ENCODE measurements around the gene AMD1.

AMD1 gene

DNA sequence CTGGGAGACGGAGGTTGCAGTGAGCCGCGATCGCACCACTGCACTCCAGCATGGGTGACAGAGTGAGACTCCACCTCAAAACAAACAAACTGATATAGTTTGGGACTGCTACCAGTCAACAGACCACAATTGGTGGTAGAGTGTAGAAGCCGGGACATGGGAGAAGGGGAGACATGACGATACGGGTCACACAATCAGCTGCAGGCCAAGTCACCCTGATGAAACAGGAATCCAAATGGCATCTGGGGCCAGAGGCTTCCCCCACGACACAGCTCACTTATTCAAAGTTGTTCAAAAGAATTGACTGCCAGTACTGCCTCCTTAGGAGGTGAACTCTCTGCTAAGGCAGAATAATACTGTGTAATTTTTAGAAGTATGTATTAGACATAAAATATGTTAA, 27.5 kb downstream of the AMD1 start:
- TF ChIP-seq POLR2AphosphoS5 (IDR thresholded peaks at IDR 0.05; ENCODE audit: low read depth, low read length) (peak; percentile 43; the same call in 1 of the 2 replicates), FOXP2 (optimal IDR thresholded peaks at IDR 0.05; ENCODE audit: borderline replicate concordance, extremely low read depth, extremely low read length, insufficient read depth) (no peak), SIN3A (IDR thresholded peaks at IDR 0.05; ENCODE audit: borderline replicate concordance, insufficient read depth, low read length) (no peak), TAF1 (IDR thresholded peaks at IDR 0.05; ENCODE audit: borderline replicate concordance, insufficient read depth, low read length) (no peak)
- TF ChIP-seq, protein P1, sequence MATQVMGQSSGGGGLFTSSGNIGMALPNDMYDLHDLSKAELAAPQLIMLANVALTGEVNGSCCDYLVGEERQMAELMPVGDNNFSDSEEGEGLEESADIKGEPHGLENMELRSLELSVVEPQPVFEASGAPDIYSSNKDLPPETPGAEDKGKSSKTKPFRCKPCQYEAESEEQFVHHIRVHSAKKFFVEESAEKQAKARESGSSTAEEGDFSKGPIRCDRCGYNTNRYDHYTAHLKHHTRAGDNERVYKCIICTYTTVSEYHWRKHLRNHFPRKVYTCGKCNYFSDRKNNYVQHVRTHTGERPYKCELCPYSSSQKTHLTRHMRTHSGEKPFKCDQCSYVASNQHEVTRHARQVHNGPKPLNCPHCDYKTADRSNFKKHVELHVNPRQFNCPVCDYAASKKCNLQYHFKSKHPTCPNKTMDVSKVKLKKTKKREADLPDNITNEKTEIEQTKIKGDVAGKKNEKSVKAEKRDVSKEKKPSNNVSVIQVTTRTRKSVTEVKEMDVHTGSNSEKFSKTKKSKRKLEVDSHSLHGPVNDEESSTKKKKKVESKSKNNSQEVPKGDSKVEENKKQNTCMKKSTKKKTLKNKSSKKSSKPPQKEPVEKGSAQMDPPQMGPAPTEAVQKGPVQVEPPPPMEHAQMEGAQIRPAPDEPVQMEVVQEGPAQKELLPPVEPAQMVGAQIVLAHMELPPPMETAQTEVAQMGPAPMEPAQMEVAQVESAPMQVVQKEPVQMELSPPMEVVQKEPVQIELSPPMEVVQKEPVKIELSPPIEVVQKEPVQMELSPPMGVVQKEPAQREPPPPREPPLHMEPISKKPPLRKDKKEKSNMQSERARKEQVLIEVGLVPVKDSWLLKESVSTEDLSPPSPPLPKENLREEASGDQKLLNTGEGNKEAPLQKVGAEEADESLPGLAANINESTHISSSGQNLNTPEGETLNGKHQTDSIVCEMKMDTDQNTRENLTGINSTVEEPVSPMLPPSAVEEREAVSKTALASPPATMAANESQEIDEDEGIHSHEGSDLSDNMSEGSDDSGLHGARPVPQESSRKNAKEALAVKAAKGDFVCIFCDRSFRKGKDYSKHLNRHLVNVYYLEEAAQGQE (IDR thresholded peaks at IDR 0.05; ENCODE audit: insufficient read depth in 1 of 2, low read depth in 2 of 2, low read length in 2 of 2) = no peak

DNA sequence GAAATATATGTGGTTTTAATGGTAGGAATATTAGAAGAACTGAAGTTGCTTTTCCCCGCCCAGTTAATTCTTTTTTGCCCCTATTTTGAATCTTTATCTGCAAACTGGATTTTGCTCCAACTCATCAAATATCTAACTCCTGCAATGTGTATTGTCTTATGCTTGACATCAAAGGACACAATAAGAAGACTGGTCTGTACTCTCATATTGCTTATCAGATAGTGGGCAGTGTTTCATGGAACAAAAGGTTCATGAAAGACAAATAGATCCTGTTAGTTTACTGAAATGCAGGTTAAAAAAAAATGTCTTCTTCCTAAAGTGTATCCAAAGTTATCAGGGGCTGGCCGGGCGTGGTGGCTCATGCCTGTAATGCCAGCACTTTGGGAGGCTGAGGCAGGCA, 56.2 kb downstream of the AMD1 start:
- no peak for TF ChIP-seq POLR2AphosphoS5 (IDR thresholded peaks at IDR 0.05; ENCODE audit: low read depth, low read length)
- no peak for TF ChIP-seq TAF1 (IDR thresholded peaks at IDR 0.05; ENCODE audit: borderline replicate concordance, insufficient read depth, low read length)
- TF ChIP-seq SIN3A (IDR thresholded peaks at IDR 0.05; ENCODE audit: borderline replicate concordance, insufficient read depth, low read length) = no peak
- TF ChIP-seq FOXP2 (optimal IDR thresholded peaks at IDR 0.05; ENCODE audit: borderline replicate concordance, extremely low read depth, extremely low read length, insufficient read depth) = no peak
- TF ChIP-seq, protein P1 (IDR thresholded peaks at IDR 0.05; ENCODE audit: insufficient read depth in 1 of 2, low read depth in 2 of 2, low read length in 2 of 2) = no peak

DNA sequence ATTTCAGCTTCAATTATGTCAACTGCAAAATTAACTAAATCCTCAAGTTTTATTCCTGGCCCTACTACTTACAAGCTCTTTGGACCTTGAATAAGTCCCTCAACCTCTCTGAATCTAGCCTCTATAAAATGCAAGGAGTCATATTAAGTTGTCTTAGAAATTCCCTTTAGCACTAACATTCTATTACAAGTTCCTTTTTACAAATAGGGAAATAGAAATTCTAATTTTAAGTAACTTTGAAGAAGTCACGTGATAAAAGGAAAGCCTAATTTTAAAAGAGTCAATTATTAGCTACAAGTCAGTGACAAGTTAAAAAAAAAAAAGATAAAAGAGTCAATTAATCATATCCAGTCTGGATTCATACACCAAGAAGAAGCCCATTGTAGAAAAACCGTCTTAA, 59.3 kb downstream of the AMD1 start:
- TF ChIP-seq, protein P1 (IDR thresholded peaks at IDR 0.05; ENCODE audit: insufficient read depth in 1 of 2, low read depth in 2 of 2, low read length in 2 of 2) = no peak
- no peak for TF ChIP-seq POLR2AphosphoS5 (IDR thresholded peaks at IDR 0.05; ENCODE audit: low read depth, low read length)
- TF ChIP-seq SIN3A (IDR thresholded peaks at IDR 0.05; ENCODE audit: borderline replicate concordance, insufficient read depth, low read length) = no peak
- no peak for TF ChIP-seq FOXP2 (optimal IDR thresholded peaks at IDR 0.05; ENCODE audit: borderline replicate concordance, extremely low read depth, extremely low read length, insufficient read depth)
- no peak for TF ChIP-seq TAF1 (IDR thresholded peaks at IDR 0.05; ENCODE audit: borderline replicate concordance, insufficient read depth, low read length)

DNA sequence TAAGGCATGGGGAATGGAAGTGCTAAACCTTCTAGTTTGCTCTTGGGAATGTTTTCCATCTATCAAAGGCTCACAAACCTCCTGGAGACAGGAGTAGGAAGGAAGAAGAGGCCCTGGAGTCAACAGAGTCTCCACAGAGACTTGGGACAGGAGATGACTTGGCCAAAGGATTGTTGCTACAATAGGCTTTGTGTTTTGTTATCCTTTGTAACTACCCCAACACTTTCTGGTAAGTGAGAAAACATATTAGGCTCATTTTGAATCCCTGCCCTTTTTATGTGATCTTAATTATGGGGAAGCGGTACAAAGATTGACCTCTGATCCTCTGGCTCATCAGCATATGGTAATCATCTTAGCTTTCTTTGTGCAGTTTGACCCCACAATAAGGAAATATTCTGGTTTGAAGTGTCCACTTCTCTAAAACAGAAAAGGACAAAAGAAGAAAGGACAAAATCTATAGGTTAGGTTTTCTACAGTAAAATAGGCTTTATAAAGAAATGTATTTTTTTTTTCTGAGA, 59.9 kb downstream of the AMD1 start:
- TF ChIP-seq FOXP2 (optimal IDR thresholded peaks at IDR 0.05; ENCODE audit: borderline replicate concordance, extremely low read depth, extremely low read length, insufficient read depth) = no peak
- TF ChIP-seq TAF1 (IDR thresholded peaks at IDR 0.05; ENCODE audit: borderline replicate concordance, insufficient read depth, low read length) = no peak
- no peak for TF ChIP-seq POLR2AphosphoS5 (IDR thresholded peaks at IDR 0.05; ENCODE audit: low read depth, low read length)
- TF ChIP-seq, protein P1 (IDR thresholded peaks at IDR 0.05; ENCODE audit: insufficient read depth in 1 of 2, low read depth in 2 of 2, low read length in 2 of 2) = no peak
- no peak for TF ChIP-seq SIN3A (IDR thresholded peaks at IDR 0.05; ENCODE audit: borderline replicate concordance, insufficient read depth, low read length)

DNA sequence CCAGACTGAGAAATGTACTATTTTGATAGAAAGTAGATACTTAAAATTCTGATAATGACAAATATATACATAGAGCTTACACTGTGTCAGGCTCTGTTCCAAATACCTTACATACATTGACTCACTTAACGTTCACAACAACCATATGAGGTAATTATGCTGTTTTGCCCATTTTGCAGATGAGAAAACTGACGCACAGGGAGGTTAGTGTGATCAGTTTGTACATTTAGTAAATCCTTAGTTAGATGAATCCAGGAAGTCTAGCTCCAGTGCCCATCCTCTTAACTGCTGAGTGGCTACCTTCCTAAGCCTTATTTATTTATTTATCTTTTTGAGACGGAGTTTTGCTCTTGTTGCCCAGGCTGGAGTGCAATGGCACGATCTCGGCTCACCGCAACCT, 60.6 kb downstream of the AMD1 start:
- TF ChIP-seq, protein P1 (IDR thresholded peaks at IDR 0.05; ENCODE audit: insufficient read depth in 1 of 2, low read depth in 2 of 2, low read length in 2 of 2) = no peak
- TF ChIP-seq TAF1 (IDR thresholded peaks at IDR 0.05; ENCODE audit: borderline replicate concordance, insufficient read depth, low read length) = no peak
- TF ChIP-seq POLR2AphosphoS5 (IDR thresholded peaks at IDR 0.05; ENCODE audit: low read depth, low read length) = no peak
- TF ChIP-seq FOXP2 (optimal IDR thresholded peaks at IDR 0.05; ENCODE audit: borderline replicate concordance, extremely low read depth, extremely low read length, insufficient read depth) = no peak
- TF ChIP-seq SIN3A (IDR thresholded peaks at IDR 0.05; ENCODE audit: borderline replicate concordance, insufficient read depth, low read length) = no peak
